Measurements from ENCODE around the gene ANO3.

ANO3 gene

GRCh38 chr11:26703411-26704191 lies 371.7 kb downstream of the ANO3 start:
- no peak for TF ChIP-seq CTCF (IDR thresholded peaks at IDR 0.05; ENCODE audit: insufficient read depth, low read length, poor library complexity, severe bottlenecking)
- no peak for DNase-seq (ENCODE audit: extremely low read depth, insufficient read length)
- no peak overlapping the region for H3K4me3 ChIP-seq (replicated peaks; ENCODE audit: low read depth, low read length)

DNA sequence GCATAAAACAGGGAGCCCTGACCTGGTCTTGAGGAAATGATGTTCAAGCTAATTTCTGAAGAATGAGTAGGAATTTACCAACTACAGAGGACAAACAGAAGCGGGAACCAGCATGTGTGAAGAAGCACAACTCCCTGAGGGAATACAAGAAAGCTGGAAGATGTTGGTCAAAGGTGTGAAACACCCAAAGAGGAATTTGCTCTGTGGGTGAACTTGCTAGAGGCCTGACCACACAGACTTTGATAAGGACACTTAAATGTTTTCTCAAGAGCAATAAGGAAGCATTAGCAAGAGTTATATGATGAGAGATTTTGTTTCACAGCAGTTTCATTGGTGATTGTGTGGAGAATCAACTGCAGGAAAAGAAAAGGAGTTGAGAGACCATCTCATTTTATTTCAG lies 372.3 kb downstream of the ANO3 start:
- H3K36me3 ChIP-seq (ENCODE audit: control insufficient read depth, insufficient read depth, low read length), result no peaks in the 10 kb centered on the region
- no peaks in the 10 kb centered on the region for H3K27me3 ChIP-seq (replicated peaks; ENCODE audit: control insufficient read depth, insufficient read depth, low read length)
- no peak for TF ChIP-seq CTCF (IDR thresholded peaks at IDR 0.05; ENCODE audit: insufficient read depth, low read length, poor library complexity, severe bottlenecking)
- DNase-seq (ENCODE audit: extremely low read depth, insufficient read length), result no peak
- H3K4me3 ChIP-seq (replicated peaks; ENCODE audit: low read depth, low read length), result no peak overlapping the region

More at GRCh38 chr11:26703411-26704191, 371.7 kb downstream of the ANO3 start:
- H3K36me3 ChIP-seq (ENCODE audit: control insufficient read depth, insufficient read depth, low read length), result no peaks in the 10 kb centered on the region
- H3K27me3 ChIP-seq (replicated peaks; ENCODE audit: control insufficient read depth, insufficient read depth, low read length), result no peaks in the 10 kb centered on the region

GRCh38 chr11:26706181-26706580 lies 374.3 kb downstream of the ANO3 start:
- no peaks in the 10 kb centered on the region for H3K27me3 ChIP-seq (replicated peaks; ENCODE audit: control insufficient read depth, insufficient read depth, low read length)
- TF ChIP-seq CTCF (IDR thresholded peaks at IDR 0.05; ENCODE audit: insufficient read depth, low read length, poor library complexity, severe bottlenecking), result no peak
- no peak for DNase-seq (ENCODE audit: extremely low read depth, insufficient read length)
- H3K4me3 ChIP-seq (replicated peaks; ENCODE audit: low read depth, low read length), result no peak overlapping the region
- no peaks in the 10 kb centered on the region for H3K36me3 ChIP-seq (ENCODE audit: control insufficient read depth, insufficient read depth, low read length)

- Histone ChIP-seq H3K4me3 (replicated peaks; ENCODE audit: low read depth, low read length) (no peak overlapping the region), H3K36me3 (ENCODE audit: control insufficient read depth, insufficient read depth, low read length) (no peaks in the 10 kb centered on the region), H3K27me3 (replicated peaks; ENCODE audit: control insufficient read depth, insufficient read depth, low read length) (no peaks in the 10 kb centered on the region)
- TF ChIP-seq CTCF (IDR thresholded peaks at IDR 0.05; ENCODE audit: insufficient read depth, low read length, poor library complexity, severe bottlenecking), result no peak
- DNase-seq (ENCODE audit: extremely low read depth, insufficient read length), result no peak
Observed at GRCh38 chr11:26708736-26709456, 377.0 kb downstream of the ANO3 start.

- TF ChIP-seq CTCF (IDR thresholded peaks at IDR 0.05; ENCODE audit: insufficient read depth, low read length, poor library complexity, severe bottlenecking), result no peak
- no peak for DNase-seq (ENCODE audit: extremely low read depth, insufficient read length)
- Histone ChIP-seq H3K27me3 (replicated peaks; ENCODE audit: control insufficient read depth, insufficient read depth, low read length) (no peaks in the 10 kb centered on the region), H3K4me3 (replicated peaks; ENCODE audit: low read depth, low read length) (no peak overlapping the region), H3K36me3 (ENCODE audit: control insufficient read depth, insufficient read depth, low read length) (no peaks in the 10 kb centered on the region)
Observed at GRCh38 chr11:26710489-26710888, 378.6 kb downstream of the ANO3 start.

All from GM06990 (cell line).